ENCODE measurements around the gene TUBB2A. TPM values are rescaled to one million over a fixed set of nuclear protein-coding genes. Genes with fewer than 3 reads are reported as not detected.

The TUBB2A gene
- total and polyA plus RNA-seq, 2 of the 8 experiments (the other 6 are each of a cell fraction or from before 2014, with no cell fraction given), result 315 to 330 TPM

DNA sequence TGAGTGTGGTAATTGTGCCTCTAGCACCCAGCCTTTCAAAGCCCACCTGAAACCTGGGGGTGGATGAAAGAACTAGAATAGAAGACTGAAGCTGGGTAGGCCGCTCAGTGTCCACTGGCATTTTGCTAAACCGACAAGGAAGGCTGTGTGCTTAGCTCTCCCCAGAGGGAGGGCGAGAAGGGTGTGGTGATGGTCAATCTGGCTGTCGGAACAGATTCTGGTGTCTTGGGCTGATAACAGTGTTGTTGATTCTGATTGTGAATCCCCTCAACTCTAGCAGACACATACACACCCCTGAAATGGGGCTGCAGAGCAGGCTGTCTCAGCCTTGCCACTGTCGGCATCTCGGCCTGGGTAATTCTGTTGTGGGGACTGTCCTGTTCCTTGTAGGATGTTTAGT lies 43.0 kb downstream of the TUBB2A start (continued):
- TF ChIP-seq, protein P1, sequence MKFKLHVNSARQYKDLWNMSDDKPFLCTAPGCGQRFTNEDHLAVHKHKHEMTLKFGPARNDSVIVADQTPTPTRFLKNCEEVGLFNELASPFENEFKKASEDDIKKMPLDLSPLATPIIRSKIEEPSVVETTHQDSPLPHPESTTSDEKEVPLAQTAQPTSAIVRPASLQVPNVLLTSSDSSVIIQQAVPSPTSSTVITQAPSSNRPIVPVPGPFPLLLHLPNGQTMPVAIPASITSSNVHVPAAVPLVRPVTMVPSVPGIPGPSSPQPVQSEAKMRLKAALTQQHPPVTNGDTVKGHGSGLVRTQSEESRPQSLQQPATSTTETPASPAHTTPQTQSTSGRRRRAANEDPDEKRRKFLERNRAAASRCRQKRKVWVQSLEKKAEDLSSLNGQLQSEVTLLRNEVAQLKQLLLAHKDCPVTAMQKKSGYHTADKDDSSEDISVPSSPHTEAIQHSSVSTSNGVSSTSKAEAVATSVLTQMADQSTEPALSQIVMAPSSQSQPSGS (IDR thresholded peaks at IDR 0.05; ENCODE audit: low read length), result no peak
- TF ChIP-seq, protein P2, sequence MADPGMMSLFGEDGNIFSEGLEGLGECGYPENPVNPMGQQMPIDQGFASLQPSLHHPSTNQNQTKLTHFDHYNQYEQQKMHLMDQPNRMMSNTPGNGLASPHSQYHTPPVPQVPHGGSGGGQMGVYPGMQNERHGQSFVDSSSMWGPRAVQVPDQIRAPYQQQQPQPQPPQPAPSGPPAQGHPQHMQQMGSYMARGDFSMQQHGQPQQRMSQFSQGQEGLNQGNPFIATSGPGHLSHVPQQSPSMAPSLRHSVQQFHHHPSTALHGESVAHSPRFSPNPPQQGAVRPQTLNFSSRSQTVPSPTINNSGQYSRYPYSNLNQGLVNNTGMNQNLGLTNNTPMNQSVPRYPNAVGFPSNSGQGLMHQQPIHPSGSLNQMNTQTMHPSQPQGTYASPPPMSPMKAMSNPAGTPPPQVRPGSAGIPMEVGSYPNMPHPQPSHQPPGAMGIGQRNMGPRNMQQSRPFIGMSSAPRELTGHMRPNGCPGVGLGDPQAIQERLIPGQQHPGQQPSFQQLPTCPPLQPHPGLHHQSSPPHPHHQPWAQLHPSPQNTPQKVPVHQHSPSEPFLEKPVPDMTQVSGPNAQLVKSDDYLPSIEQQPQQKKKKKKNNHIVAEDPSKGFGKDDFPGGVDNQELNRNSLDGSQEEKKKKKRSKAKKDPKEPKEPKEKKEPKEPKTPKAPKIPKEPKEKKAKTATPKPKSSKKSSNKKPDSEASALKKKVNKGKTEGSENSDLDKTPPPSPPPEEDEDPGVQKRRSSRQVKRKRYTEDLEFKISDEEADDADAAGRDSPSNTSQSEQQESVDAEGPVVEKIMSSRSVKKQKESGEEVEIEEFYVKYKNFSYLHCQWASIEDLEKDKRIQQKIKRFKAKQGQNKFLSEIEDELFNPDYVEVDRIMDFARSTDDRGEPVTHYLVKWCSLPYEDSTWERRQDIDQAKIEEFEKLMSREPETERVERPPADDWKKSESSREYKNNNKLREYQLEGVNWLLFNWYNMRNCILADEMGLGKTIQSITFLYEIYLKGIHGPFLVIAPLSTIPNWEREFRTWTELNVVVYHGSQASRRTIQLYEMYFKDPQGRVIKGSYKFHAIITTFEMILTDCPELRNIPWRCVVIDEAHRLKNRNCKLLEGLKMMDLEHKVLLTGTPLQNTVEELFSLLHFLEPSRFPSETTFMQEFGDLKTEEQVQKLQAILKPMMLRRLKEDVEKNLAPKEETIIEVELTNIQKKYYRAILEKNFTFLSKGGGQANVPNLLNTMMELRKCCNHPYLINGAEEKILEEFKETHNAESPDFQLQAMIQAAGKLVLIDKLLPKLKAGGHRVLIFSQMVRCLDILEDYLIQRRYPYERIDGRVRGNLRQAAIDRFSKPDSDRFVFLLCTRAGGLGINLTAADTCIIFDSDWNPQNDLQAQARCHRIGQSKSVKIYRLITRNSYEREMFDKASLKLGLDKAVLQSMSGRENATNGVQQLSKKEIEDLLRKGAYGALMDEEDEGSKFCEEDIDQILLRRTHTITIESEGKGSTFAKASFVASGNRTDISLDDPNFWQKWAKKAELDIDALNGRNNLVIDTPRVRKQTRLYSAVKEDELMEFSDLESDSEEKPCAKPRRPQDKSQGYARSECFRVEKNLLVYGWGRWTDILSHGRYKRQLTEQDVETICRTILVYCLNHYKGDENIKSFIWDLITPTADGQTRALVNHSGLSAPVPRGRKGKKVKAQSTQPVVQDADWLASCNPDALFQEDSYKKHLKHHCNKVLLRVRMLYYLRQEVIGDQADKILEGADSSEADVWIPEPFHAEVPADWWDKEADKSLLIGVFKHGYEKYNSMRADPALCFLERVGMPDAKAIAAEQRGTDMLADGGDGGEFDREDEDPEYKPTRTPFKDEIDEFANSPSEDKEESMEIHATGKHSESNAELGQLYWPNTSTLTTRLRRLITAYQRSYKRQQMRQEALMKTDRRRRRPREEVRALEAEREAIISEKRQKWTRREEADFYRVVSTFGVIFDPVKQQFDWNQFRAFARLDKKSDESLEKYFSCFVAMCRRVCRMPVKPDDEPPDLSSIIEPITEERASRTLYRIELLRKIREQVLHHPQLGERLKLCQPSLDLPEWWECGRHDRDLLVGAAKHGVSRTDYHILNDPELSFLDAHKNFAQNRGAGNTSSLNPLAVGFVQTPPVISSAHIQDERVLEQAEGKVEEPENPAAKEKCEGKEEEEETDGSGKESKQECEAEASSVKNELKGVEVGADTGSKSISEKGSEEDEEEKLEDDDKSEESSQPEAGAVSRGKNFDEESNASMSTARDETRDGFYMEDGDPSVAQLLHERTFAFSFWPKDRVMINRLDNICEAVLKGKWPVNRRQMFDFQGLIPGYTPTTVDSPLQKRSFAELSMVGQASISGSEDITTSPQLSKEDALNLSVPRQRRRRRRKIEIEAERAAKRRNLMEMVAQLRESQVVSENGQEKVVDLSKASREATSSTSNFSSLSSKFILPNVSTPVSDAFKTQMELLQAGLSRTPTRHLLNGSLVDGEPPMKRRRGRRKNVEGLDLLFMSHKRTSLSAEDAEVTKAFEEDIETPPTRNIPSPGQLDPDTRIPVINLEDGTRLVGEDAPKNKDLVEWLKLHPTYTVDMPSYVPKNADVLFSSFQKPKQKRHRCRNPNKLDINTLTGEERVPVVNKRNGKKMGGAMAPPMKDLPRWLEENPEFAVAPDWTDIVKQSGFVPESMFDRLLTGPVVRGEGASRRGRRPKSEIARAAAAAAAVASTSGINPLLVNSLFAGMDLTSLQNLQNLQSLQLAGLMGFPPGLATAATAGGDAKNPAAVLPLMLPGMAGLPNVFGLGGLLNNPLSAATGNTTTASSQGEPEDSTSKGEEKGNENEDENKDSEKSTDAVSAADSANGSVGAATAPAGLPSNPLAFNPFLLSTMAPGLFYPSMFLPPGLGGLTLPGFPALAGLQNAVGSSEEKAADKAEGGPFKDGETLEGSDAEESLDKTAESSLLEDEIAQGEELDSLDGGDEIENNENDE (IDR thresholded peaks at IDR 0.05; ENCODE audit: insufficient replicate concordance, low read length), result no peak
- no peak for TF ChIP-seq KDM5A (IDR thresholded peaks at IDR 0.05; ENCODE audit: low read length)
- TF ChIP-seq, protein P3, sequence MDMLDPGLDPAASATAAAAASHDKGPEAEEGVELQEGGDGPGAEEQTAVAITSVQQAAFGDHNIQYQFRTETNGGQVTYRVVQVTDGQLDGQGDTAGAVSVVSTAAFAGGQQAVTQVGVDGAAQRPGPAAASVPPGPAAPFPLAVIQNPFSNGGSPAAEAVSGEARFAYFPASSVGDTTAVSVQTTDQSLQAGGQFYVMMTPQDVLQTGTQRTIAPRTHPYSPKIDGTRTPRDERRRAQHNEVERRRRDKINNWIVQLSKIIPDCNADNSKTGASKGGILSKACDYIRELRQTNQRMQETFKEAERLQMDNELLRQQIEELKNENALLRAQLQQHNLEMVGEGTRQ (IDR thresholded peaks at IDR 0.05; ENCODE audit: low read length), result no peak
- no peak for TF ChIP-seq GTF2F1 (IDR thresholded peaks at IDR 0.05; ENCODE audit: borderline replicate concordance, low read depth, low read length)
- TF ChIP-seq ASH2L (IDR thresholded peaks at IDR 0.05; ENCODE audit: low read length), result no peak
